Measurements from ENCODE around the gene TRMT44. TPM values are rescaled to one million over a fixed set of nuclear protein-coding genes. Genes with fewer than 3 reads are reported as not detected.

The TRMT44 gene
- 10 to 100 TPM; 20.5 to 24.5 TPM for total RNA-seq

GRCh38 chr4:8440492-8441311, at the start of gene TRMT44, which contains the start of gene ACOX3:
TSS of gene TRMT44 (plus strand) at chr4:8440777. CDS start at chr4:8440823, 46 bp downstream.
TSS of gene ACOX3 (minus strand) at chr4:8440723. CDS start at chr4:8416521, 24,202 bp downstream.
- Mint-ChIP-seq H3K27me3 (no peaks in the 10 kb centered on the region), H3K36me3 (peaks cover 2% of the 10 kb centered on the region), H3K4me3 (peak within 1 kb of the TSS; percentile 98), H3K4me1 (peaks cover 74% of the 10 kb centered on the region), H3K9me3 (ENCODE audit: low read depth) (no peaks in the 10 kb centered on the region), H3K27ac (peak within 1 kb of the TSS; percentile 98)
- DNase-seq = peak; percentile 93
- CTCF ChIA-PET = interaction anchor here (1.1 to 1.7 kb wide), 3 partner anchors 8 to 31 kb away, joined by 4 to 9 read pairs (median 6); no protein-coding TSS in a partner anchor
- ATAC-seq = peak; percentile 94

DNA sequence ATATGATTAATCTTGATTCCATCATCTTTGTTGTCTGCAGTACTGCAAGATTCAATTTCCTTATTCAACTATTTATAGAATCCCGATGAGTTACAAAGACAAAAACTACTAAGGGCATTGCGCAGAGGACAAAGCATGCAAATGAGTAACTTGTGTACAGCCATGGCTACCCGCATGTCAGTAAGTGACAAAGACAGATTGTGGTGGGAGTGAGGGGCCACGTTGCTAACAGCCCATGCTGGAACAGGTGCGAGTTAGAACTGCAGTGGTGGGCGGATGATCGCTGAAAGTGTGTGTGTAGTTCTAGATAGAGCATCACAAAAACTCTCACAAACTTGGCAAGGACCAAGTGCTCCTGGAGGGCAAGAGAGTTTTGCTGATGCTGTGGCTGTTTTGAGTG, 49.5 kb upstream of the TRMT44 start:
- DNase-seq (no peak), ATAC-seq (no peak)
- Mint-ChIP-seq H3K27ac (no peak overlapping the region), H3K9me3 (ENCODE audit: low read depth) (no peaks in the 10 kb centered on the region), H3K27me3 (no peaks in the 10 kb centered on the region), H3K36me3 (peaks cover 1% of the 10 kb centered on the region), H3K4me3 (no peak overlapping the region), H3K4me1 (peaks cover 43% of the 10 kb centered on the region)
- CTCF ChIA-PET = interaction anchor here (1.5 kb wide), 1 partner anchor 149 kb away, joined by 4 read pairs; no protein-coding TSS in a partner anchor

DNA sequence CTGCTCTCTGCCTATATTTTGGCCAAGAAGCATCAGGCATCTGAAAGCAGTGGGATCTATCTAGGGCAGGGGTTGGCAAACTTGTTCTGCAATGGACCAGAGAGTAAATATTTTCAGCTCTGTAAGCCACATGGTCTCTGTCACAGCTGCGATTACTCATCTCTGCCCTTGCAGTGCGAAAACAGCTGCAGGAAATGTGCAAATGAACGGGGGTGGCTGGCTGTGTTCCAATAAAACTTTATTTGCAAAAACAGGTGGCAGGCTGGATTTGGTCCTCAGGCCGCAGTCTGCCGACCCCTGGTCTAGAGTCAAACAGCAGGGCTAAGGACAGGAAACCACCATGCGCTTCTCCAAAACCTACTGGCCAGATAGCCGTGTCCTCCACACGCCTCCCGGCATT, 48.6 kb upstream of the TRMT44 start:
- Mint-ChIP-seq H3K4me3 (no peak overlapping the region), H3K9me3 (ENCODE audit: low read depth) (no peaks in the 10 kb centered on the region), H3K36me3 (peaks cover 1% of the 10 kb centered on the region), H3K27me3 (no peaks in the 10 kb centered on the region), H3K4me1 (peaks cover 44% of the 10 kb centered on the region), H3K27ac (no peak overlapping the region)
- DNase-seq = peak; percentile 54
- CTCF ChIA-PET = interaction anchor here (1.1 kb wide), 2 partner anchors 15 to 150 kb away, joined by 3 to 5 read pairs; no protein-coding TSS in a partner anchor
- peak; percentile 39 for ATAC-seq

DNA sequence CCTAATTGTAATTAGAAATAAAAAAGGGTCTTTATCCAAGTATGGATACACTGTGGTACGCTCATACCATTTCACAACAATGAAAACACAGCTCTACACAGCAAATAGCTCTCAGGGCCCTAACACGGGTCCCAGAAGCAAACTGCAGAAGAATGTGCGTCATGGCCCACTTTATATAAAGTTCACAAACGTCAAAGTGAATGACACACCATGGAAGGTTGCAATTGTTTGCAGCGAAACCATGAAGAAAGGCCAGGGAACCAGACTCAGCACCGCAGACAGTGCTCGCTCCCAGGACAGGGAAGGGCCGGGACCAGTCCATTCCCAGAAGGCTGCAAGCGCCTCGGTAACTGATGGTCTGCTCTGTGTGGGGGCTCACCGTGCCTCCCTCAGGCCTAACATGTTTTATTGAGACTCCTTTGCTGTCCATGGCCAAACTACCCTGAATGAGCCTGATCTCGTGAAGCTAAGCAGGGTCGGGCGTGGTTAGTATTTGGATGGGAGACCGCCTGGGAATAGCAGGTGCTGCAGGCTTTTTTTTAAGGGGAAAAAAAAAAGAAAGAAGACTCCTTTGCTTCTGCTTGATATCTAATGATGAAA, 47.9 kb upstream of the TRMT44 start:
- H3K36me3 Mint-ChIP-seq = peaks cover 1% of the 10 kb centered on the region
- no peak overlapping the region for H3K27ac Mint-ChIP-seq
- CTCF ChIA-PET = interaction anchor here (1.1 to 1.2 kb wide), 3 partner anchors 14 to 216 kb away, joined by 3 to 5 read pairs (median 3); no protein-coding TSS in a partner anchor
- no peak for ATAC-seq
- no peaks in the 10 kb centered on the region for H3K27me3 Mint-ChIP-seq
- no peaks in the 10 kb centered on the region for H3K9me3 Mint-ChIP-seq (ENCODE audit: low read depth)
- DNase-seq = no peak
- H3K4me1 Mint-ChIP-seq = peaks cover 44% of the 10 kb centered on the region
- H3K4me3 Mint-ChIP-seq = no peak overlapping the region

DNA sequence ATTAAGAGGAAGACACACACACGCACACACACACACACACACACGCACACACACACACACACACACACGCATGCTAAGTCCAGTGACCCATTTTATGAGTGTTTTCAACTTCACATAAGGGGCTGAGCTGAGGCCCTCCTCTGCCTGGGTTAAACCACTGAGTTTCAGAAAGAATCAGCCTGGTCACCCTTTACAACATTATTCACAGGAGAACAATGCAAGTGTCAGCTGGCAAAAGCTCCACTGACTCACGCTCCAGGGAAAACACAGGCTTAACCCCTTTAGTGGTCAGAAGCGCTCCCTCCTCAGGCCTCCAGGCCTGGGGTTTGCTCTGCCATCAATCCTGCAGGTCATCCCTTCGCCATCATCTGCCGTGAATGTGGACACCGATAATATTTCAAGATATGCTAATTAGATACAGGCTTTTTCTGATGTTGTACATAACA, 47.0 kb upstream of the TRMT44 start:
- H3K4me3 Mint-ChIP-seq = no peak overlapping the region
- DNase-seq = no peak
- H3K36me3 Mint-ChIP-seq = peaks cover 1% of the 10 kb centered on the region
- ATAC-seq = no peak
- no peaks in the 10 kb centered on the region for H3K27me3 Mint-ChIP-seq
- H3K27ac Mint-ChIP-seq = peak overlapping the region; percentile 11
- no peaks in the 10 kb centered on the region for H3K9me3 Mint-ChIP-seq (ENCODE audit: low read depth)
- peaks cover 44% of the 10 kb centered on the region for H3K4me1 Mint-ChIP-seq
- CTCF ChIA-PET = interaction anchor here (1.2 kb wide), 1 partner anchor 217 kb away, joined by 3 read pairs; no protein-coding TSS in a partner anchor

GRCh38 chr4:8394061-8394519, 46.5 kb upstream of the TRMT44 start:
- Mint-ChIP-seq H3K36me3 (peaks cover 1% of the 10 kb centered on the region), H3K9me3 (ENCODE audit: low read depth) (no peaks in the 10 kb centered on the region), H3K27ac (no peak overlapping the region), H3K4me3 (no peak overlapping the region), H3K4me1 (peaks cover 44% of the 10 kb centered on the region), H3K27me3 (no peaks in the 10 kb centered on the region)
- DNase-seq (no peak), ATAC-seq (no peak)
- CTCF ChIA-PET = no interaction called here

DNA sequence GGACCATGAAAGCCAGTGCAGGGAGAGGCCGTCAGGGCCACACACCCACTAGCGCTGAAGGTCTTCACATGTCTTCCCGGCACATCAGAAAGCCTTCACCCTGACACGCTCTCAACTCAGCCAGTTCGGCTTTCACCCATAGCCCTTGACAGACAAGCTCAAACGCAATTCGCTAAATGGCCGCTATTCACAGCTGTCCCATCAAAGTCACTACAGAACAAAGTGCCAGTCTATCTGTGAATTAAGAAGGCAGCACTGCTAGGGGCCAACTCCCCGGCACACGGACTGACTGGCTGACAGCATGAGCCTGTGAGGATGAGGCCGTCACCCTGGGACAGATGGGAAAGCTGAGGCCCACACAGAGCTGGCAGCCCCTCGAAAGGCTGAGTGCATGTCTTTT, 45.8 kb upstream of the TRMT44 start:
- Mint-ChIP-seq H3K4me1 (peaks cover 44% of the 10 kb centered on the region), H3K36me3 (peaks cover 1% of the 10 kb centered on the region), H3K4me3 (no peak overlapping the region), H3K9me3 (ENCODE audit: low read depth) (no peaks in the 10 kb centered on the region), H3K27ac (no peak overlapping the region), H3K27me3 (no peaks in the 10 kb centered on the region)
- CTCF ChIA-PET = interaction anchor here (0.7 to 1.8 kb wide), 2 partner anchors 8 to 153 kb away, joined by 3 to 6 read pairs; no protein-coding TSS in a partner anchor
- no peak for DNase-seq
- no peak for ATAC-seq

DNA sequence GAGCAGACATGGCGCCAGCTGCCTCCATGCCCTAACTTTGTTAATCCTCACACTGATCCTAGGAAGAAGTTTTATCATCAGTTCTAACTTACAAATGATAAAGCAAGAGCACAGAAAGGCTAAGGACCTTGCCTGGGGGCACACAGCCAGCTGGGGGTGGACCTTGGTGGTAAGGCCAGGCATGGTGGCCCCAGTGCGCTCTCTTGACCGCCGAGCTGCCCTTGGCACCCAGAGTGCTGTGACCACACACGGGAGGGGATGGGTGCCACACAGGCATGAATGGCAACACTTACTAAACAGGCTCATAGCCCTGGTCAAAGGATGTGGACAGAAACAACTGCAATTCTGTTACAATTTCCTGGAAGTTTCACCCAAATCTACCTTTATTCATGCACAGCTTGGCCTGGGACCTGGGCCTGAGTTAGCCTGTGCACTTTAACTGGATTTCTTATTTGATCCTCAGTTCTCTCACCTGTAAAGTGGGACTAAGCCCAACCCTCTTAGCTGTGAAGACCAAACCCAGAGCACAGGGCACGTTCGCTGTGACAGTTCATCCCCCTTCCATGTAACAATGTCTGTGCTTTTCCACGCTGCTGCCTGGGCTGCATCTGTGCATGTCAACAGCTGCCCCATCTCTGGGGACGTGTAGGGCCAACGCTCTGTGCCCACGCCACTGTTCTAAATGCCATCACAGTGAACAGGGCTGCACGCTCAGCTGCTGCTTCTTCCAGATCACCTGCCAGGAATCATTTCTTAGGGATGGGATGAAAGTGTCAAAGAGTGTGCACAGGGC, 44.9 kb upstream of the TRMT44 start:
- H3K27me3 Mint-ChIP-seq = no peaks in the 10 kb centered on the region
- H3K9me3 Mint-ChIP-seq (ENCODE audit: low read depth) = no peaks in the 10 kb centered on the region
- no peak overlapping the region for H3K4me3 Mint-ChIP-seq
- ATAC-seq (no peak), DNase-seq (no peak)
- peaks cover 40% of the 10 kb centered on the region for H3K4me1 Mint-ChIP-seq
- H3K36me3 Mint-ChIP-seq = peaks cover 1% of the 10 kb centered on the region
- H3K27ac Mint-ChIP-seq = no peak overlapping the region
- CTCF ChIA-PET = interaction anchor here (0.7 to 1.8 kb wide), 2 partner anchors 7 to 153 kb away, joined by 3 to 6 read pairs; no protein-coding TSS in a partner anchor

GRCh38 chr4:8396762-8397406, 43.7 kb upstream of the TRMT44 start:
- Mint-ChIP-seq H3K9me3 (ENCODE audit: low read depth) (no peaks in the 10 kb centered on the region), H3K4me1 (peaks cover 31% of the 10 kb centered on the region), H3K27ac (no peak overlapping the region), H3K36me3 (no peaks in the 10 kb centered on the region), H3K4me3 (no peak overlapping the region), H3K27me3 (no peaks in the 10 kb centered on the region)
- DNase-seq = no peak
- ATAC-seq = no peak
- CTCF ChIA-PET = interaction anchor here (1.5 to 1.8 kb wide), 3 partner anchors 155 to 220 kb away, joined by 3 to 6 read pairs (median 3); no protein-coding TSS in a partner anchor

GRCh38 chr4:8398347-8398746, 42.2 kb upstream of the TRMT44 start:
- DNase-seq (no peak), ATAC-seq (no peak)
- no peaks in the 10 kb centered on the region for H3K9me3 Mint-ChIP-seq (ENCODE audit: low read depth)
- H3K27me3 Mint-ChIP-seq = no peaks in the 10 kb centered on the region
- no peak overlapping the region for H3K4me3 Mint-ChIP-seq
- H3K27ac Mint-ChIP-seq = no peak overlapping the region
- CTCF ChIA-PET = interaction anchor here (0.9 to 1.2 kb wide), 2 partner anchors 131 to 156 kb away, joined by 3 read pairs; no protein-coding TSS in a partner anchor
- H3K4me1 Mint-ChIP-seq = peaks cover 19% of the 10 kb centered on the region
- peaks cover 1% of the 10 kb centered on the region for H3K36me3 Mint-ChIP-seq

- Mint-ChIP-seq H3K4me3 (no peak overlapping the region), H3K36me3 (peaks cover 1% of the 10 kb centered on the region), H3K9me3 (ENCODE audit: low read depth) (no peaks in the 10 kb centered on the region), H3K27ac (no peak overlapping the region), H3K27me3 (no peaks in the 10 kb centered on the region), H3K4me1 (peaks cover 10% of the 10 kb centered on the region)
- ATAC-seq (no peak), DNase-seq (no peak)
- CTCF ChIA-PET = interaction anchor here (1.2 kb wide), 1 partner anchor 157 kb away, joined by 3 read pairs; no protein-coding TSS in a partner anchor
Observed at GRCh38 chr4:8399298-8399697, 41.3 kb upstream of the TRMT44 start.

DNA sequence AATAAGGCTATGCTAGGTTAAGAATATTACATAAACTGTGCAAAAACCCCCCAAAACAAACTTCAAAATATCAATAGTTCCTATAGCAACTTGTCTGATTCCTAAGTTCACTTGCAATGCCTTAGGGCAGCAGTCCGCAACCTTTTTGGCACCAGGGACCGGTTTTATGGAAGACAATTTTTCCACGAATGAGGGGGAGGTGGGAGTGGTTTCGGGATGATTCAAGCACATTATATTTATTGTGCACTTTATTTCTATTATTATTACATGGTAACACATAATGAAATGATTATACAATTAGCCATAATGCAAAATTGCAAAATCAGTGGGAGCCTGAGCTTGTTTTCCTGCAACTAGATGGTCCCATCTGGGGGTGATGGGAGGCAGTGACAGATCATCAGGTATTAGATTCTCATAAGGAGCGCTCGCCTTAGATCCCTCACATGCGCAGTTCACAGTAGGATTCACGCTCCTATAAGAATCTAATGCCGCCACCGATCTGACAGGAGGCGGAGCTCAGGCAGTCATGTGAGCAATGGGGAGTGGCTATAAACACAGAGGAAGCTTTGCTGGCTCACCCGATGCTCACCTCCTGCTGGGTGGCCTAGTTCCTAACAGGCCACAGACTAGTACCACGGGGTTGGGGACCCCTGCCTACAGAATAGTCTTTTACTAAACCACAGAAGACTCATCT, 39.8 kb upstream of the TRMT44 start:
- Mint-ChIP-seq H3K27ac (no peak overlapping the region), H3K9me3 (ENCODE audit: low read depth) (no peaks in the 10 kb centered on the region), H3K27me3 (no peaks in the 10 kb centered on the region), H3K4me3 (no peak overlapping the region), H3K4me1 (peaks cover 4% of the 10 kb centered on the region), H3K36me3 (peaks cover 1% of the 10 kb centered on the region)
- DNase-seq (no peak), ATAC-seq (no peak)
- CTCF ChIA-PET = interaction anchor here (2.6 to 3.9 kb wide), 3 partner anchors 134 to 224 kb away, joined by 12 to 16 read pairs (median 16); no protein-coding TSS in a partner anchor
